ENCODE data around the gene TTYH3. TPM values are rescaled to one million over a fixed set of nuclear protein-coding genes. Genes with fewer than 3 reads are reported as not detected.

Gene TTYH3
- total RNA-seq, 4 donors from 2014 or later: 21.5 to 62.6 (median 29.3) TPM

DNA sequence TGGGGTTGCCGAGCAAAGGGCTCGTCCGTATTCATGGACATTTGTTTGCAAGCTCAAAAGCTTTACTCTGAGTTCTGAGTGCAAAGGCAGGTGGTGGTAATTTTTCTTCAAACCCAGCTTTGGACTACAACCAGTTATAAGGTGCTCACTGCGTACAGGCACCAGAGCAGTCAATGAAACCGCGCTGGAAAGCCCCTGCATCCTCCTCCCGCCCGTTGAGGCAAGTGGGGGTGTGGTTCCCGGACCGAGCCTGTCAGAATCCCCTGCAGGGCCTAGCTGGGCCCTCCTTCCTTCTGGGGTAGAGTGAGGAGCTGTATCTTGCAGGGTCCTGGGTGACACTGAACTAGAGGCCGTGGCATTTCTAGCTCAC lies 78.5 kb downstream of the TTYH3 start:
- ATAC-seq (ENCODE audit: low FRiP score) (no peak), DNase-seq (ENCODE audit: low spot score) (no peak)
- TF ChIP-seq, protein P1, sequence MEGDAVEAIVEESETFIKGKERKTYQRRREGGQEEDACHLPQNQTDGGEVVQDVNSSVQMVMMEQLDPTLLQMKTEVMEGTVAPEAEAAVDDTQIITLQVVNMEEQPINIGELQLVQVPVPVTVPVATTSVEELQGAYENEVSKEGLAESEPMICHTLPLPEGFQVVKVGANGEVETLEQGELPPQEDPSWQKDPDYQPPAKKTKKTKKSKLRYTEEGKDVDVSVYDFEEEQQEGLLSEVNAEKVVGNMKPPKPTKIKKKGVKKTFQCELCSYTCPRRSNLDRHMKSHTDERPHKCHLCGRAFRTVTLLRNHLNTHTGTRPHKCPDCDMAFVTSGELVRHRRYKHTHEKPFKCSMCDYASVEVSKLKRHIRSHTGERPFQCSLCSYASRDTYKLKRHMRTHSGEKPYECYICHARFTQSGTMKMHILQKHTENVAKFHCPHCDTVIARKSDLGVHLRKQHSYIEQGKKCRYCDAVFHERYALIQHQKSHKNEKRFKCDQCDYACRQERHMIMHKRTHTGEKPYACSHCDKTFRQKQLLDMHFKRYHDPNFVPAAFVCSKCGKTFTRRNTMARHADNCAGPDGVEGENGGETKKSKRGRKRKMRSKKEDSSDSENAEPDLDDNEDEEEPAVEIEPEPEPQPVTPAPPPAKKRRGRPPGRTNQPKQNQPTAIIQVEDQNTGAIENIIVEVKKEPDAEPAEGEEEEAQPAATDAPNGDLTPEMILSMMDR (IDR thresholded peaks at IDR 0.05): no peak

DNA sequence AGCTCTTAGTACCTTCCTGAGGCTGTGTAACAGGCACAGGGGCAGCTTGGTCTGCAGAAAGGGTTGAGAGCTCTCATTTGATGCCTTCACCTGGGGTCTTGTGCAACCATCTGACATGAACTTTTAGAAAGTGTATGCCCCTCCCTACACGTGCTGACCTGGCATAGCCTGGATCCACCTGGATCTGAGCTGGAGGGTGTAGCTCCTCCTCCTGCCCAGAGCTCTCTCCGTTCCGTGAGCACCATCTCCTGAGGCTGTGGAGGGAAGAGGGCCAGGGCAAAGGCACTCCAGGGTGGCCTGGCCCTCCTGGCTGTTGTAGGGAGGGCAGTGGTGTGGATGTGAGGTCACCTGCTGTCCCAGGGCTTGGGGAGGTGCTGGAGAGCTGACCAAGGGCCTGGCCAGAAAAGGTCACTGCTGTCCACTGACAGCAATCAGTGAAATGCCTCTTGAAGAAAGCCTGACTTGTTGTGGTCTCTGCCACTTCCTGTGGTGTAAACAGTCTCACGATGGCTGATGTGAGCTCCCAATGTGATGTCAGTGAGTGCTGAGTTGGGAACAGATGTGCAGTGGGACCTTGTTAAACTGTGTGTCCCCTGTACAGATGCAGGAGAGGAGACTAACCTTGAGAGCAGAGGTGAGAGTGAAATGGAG lies 79.2 kb downstream of the TTYH3 start:
- DNase-seq (ENCODE audit: low spot score) (no peak), ATAC-seq (ENCODE audit: low FRiP score) (no peak)
- TF ChIP-seq, protein P1 (IDR thresholded peaks at IDR 0.05): no peak

DNA sequence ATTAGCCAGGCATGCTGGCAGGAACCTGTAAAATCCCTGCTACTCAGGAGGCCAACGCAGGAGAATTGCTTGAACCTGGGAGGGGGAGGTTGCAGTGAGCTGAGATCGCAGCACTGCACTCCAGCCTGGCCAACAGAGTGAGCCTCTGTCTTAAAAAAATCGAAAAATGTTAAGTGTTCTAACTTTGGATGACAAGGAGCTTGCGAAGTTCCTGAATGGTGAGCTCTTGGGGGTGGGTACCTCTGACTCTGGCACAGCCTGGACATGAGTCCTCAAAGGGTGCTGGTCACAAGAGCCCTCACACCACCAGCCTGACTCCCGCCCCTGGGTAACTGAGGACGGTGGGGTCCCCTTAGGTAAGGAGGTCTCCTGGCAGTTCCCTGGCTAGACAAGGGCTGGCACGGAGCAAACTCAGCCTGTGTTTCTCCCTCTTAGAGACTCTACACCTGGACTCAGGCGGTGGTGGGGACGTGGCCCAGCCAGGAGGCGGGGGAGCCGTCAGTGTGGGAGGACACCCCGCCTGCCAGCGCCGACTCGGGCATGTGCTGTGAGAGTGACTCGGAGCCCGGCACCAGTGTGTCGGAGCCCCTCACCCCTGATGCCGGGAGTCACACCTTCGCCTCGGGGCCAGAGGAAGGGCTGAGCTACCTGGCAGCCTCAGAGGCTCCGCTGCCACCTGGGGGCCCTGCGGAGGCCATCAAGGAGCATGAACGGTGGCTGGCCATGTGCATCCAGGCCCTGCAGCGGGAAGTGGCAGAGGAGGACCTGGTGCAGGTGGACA lies 80.3 kb downstream of the TTYH3 start:
- TF ChIP-seq, protein P1 (IDR thresholded peaks at IDR 0.05): no peak
- DNase-seq (ENCODE audit: low spot score): no peak
- ATAC-seq (ENCODE audit: low FRiP score): no peak

DNA sequence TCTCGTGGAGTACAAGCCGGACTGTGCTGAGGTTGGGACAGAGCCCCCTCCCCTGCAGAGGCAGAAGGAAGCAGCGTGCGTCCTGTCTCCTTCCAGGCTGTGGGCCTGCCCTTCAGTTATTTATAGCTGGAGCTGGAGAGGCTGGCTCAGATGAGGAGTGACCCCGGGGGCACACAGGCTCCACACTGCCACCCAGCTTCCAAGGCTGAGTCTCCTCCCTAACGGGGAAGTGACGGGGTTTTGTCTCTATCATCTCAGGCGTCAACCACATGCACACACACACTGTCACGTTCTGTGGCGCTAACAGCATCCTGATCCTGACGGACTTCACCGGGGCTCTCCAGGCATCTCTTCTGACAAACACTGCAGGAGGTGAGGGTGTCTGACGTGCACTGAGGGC lies 81.6 kb downstream of the TTYH3 start:
- ATAC-seq (ENCODE audit: low FRiP score) (no peak), DNase-seq (ENCODE audit: low spot score) (no peak)
- TF ChIP-seq, protein P1 (IDR thresholded peaks at IDR 0.05): no peak

DNA sequence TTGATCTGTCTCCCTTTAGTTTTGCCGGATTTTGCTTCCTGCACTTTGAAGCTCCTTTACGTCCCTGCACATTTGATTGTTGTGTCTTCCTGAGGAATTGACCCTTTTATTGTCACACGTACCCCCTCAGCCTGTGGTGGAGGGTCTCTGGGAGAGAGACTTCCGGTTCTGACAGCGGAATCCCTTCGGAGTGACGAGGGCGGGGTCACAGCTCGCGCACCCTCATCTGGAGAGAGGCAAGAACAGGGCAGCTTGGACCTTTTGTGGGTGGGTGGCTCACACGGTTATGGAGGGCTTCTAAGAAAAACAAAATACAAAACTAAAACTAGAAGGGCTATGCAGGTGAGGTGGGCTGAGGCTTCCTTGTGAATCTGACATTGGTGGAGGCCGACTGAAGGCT lies 82.2 kb downstream of the TTYH3 start:
- no peak for DNase-seq (ENCODE audit: low spot score)

More for the DNA sequence above, 82.2 kb downstream of the TTYH3 start:
- TF ChIP-seq, protein P1 (IDR thresholded peaks at IDR 0.05): no peak
- no peak for ATAC-seq (ENCODE audit: low FRiP score)

Other genes with a start within 250 kb of the TTYH3 start
- gene CHST12, start 228.4 kb upstream of the TTYH3 start, total RNA-seq: 10 to 100 TPM in 3 of 4 donors, 1 to 10 TPM in 1; 7.9 to 18.3 (median 11.3) TPM
- not detected for gene GRIFIN, start 155.6 kb upstream of the TTYH3 start, total RNA-seq
- 10 to 100 TPM in 3 of 4 donors, 1 to 10 TPM in 1; 4.7 to 25.9 (median 21.6) TPM for gene LFNG, start 112.2 kb upstream of the TTYH3 start, total RNA-seq
- 10 to 100 TPM; 22.7 to 33.1 (median 26.3) TPM for gene BRAT1, start 76.5 kb upstream of the TTYH3 start, total RNA-seq
- 10 to 100 TPM in 3 of 4 donors, 1 to 10 TPM in 1; 6.6 to 14.3 (median 12.8) TPM for gene IQCE, start 73.0 kb upstream of the TTYH3 start, total RNA-seq
- gene AMZ1, start 56.2 kb downstream of the TTYH3 start, total RNA-seq: 1 to 10 TPM in 1 of 4 donors, under 1 TPM in 1, not detected in 2; 0.19 to 1.1 TPM
- gene GNA12, start 212.3 kb downstream of the TTYH3 start, total RNA-seq: 10 to 100 TPM; 26.3 to 54.8 (median 36.9) TPM